ENCODE results near the gene ETV3L.

The ETV3L gene

GRCh38 chr1:157099633-157100009, at the start of gene ETV3L:
ETV3L (minus strand) TSS chr1:157099808; CDS start chr1:157099523, 285 bp downstream.
- no peak for DNase-seq

- no peak for DNase-seq
These were observed 48.5 kb upstream of the ETV3L start for GRCh38 chr1:157147906-157148700.

- no peak for DNase-seq
These were observed 47.4 kb upstream of the ETV3L start for GRCh38 chr1:157147037-157147436.

GRCh38 chr1:157146244-157146643, 46.6 kb upstream of the ETV3L start:
- no peak for DNase-seq

GRCh38 chr1:157145076-157145475, 45.5 kb upstream of the ETV3L start:
- DNase-seq: no peak

GRCh38 chr1:157144509-157144908, 44.9 kb upstream of the ETV3L start:
- DNase-seq: no peak

GRCh38 chr1:157142765-157143423, 43.3 kb upstream of the ETV3L start:
- no peak for DNase-seq

GRCh38 chr1:157142201-157142600, 42.6 kb upstream of the ETV3L start:
- no peak for DNase-seq

- no peak for DNase-seq
These were observed 41.7 kb upstream of the ETV3L start for GRCh38 chr1:157141212-157141855.

- no peak for DNase-seq
These were observed 40.5 kb upstream of the ETV3L start for GRCh38 chr1:157140063-157140588.

GRCh38 chr1:157139052-157139715, 39.6 kb upstream of the ETV3L start:
- DNase-seq: no peak

GRCh38 chr1:157138220-157139051, 38.8 kb upstream of the ETV3L start, which contains the start of gene ETV3:
ETV3 (minus strand) TSS chr1:157138395; CDS start chr1:157136352, 2,043 bp downstream.
- DNase-seq: peak; percentile 79 to 81

- peak in 1 of 2 donors; percentile 3 for DNase-seq
These were observed 38.0 kb upstream of the ETV3L start for GRCh38 chr1:157137408-157138219.

GRCh38 chr1:157137046-157137407, 37.4 kb upstream of the ETV3L start:
- no peak for DNase-seq

- DNase-seq: peak in 1 of 2 donors; percentile 20
These were observed 36.5 kb upstream of the ETV3L start for GRCh38 chr1:157136133-157136532.

GRCh38 chr1:157135646-157136045, 36.0 kb upstream of the ETV3L start:
- no peak for DNase-seq

GRCh38 chr1:157135070-157135469, 35.5 kb upstream of the ETV3L start:
- DNase-seq: no peak

GRCh38 chr1:157134442-157134841, 34.8 kb upstream of the ETV3L start:
- no peak for DNase-seq

- DNase-seq: peak; percentile 19 to 22
These were observed 33.8 kb upstream of the ETV3L start for GRCh38 chr1:157133426-157133825.

GRCh38 chr1:157132616-157133167, 33.1 kb upstream of the ETV3L start:
- DNase-seq: no peak

- no peak for DNase-seq
These were observed 32.5 kb upstream of the ETV3L start for GRCh38 chr1:157132111-157132510.

Data from activated CD4-positive, alpha-beta T cell treated with anti-CD3 and anti-CD28 coated beads for 4 hours (primary cell).